Stomach (tissue), 9 donors: ENCODE data around the gene TNS3. TPM values are rescaled to one million over a fixed set of nuclear protein-coding genes. Genes with fewer than 3 reads are reported as not detected.

Source experiments
- DNase-seq, 2 donors: peaks; one replicate each; pipeline versions ENCODE4 v3.0.0 to v3.0.0-alpha.2; 2013 to 2019
- H3K27ac ChIP-seq, 5 donors: fragments of 200-600 bp in 4 of 5; sonication (generic) in 4 of 5; one replicate each; pipeline ENCODE4 v1.5.1; 2013 to 2019; ENCODE audit warnings: mild to moderate bottlenecking in 1 of 5, moderate library complexity in 1 of 5
- H3K27me3 ChIP-seq, 3 donors: fragments of 200-600 bp; sonication (generic); one replicate each; pipeline ENCODE4 v1.5.1; 2017 to 2019; ENCODE audit warnings: mixed run types in 1 of 3
- H3K36me3 ChIP-seq, 4 donors: fragments of 200-600 bp; sonication (generic); 1 replicate in 3 of 4; 2 replicates in 1 of 4; pipeline ENCODE4 v1.5.1; 2016 to 2019
- H3K4me1 ChIP-seq, 4 donors: fragments of 200-600 bp; sonication (generic); one replicate each; pipeline ENCODE4 v1.5.1; 2016 to 2019
- H3K4me3 ChIP-seq, 4 donors: fragments of 200-600 bp; sonication (generic) in 3 of 4; one replicate each; pipeline ENCODE4 v1.5.1; 2016 to 2019; ENCODE audit warnings: mild to moderate bottlenecking in 1 of 4
- H3K9me3 ChIP-seq, 4 donors: fragments of 200-600 bp; sonication (generic); one replicate each; pipeline ENCODE4 v1.5.1; 2016 to 2019
- EP300 ChIP-seq: sonication (generic); formaldehyde crosslinking; IDR thresholded peaks from one replicate; pipeline ENCODE4 v1.6.1; 2017; ENCODE audit warnings: antibody characterized with exemption
- POLR2A ChIP-seq, 4 donors: fragments of 450-650 bp; IDR thresholded peaks; one replicate each; pipeline ENCODE4 v1.6.1; 2016; ENCODE audit warnings: antibody characterized with exemption in 4 of 4, control low read depth in 2 of 4, mild to moderate bottlenecking in 1 of 4, moderate library complexity in 1 of 4
- POLR2AphosphoS5 ChIP-seq, 3 donors: sonication (generic); formaldehyde crosslinking; IDR thresholded peaks; one replicate each; pipeline ENCODE4 v1.6.1; 2016; ENCODE audit warnings: antibody characterized with exemption in 3 of 3
- WGBS, 5 donors: extraction: QIAGEN DNeasy Blood & Tissue Kit in 3 of 5; methylation state at CpG; one replicate each; pipeline versions ENCODE4 v1.1.5 to v1.1.7; 2013 to 2018; 5-methylcytosine and 5-hydroxymethylcytosine counted together
- intact Hi-C: fragments of 100-400 bp; cut with DNase I; formaldehyde crosslinking; loops from one replicate; pipeline ENCODE4 v1.15.1; 2023; ENCODE audit warnings: low total_unique reads
- polyA plus RNA-seq, 3 donors: library from polyadenylated mRNA; stranded (reverse); fragments of 200-250 nt; gene quantifications; one replicate each; pipeline ENCODE4 v1.2.3, GENCODE V29; 2013
- total RNA-seq, 5 donors: library from RNA; depleted of rRNA; stranded (reverse); fragments of >200 nt; gene quantifications; one replicate each; pipeline versions ENCODE4 v1.1.0 to v1.2.3, GENCODE V29; 2014 to 2016
- TF ChIP-seq, protein P1 (sequence below), 7 experiments: fragments of 450-650 bp in 4 of 7; fragments of 200-600 bp in 3 of 7; sonication (generic) in 3 of 7; IDR thresholded peaks; one replicate each; pipeline ENCODE4 v1.5.1; 2016 to 2019; ENCODE audit warnings: antibody characterized with exemption in 7 of 7, control low read depth in 2 of 7, mild to moderate bottlenecking in 1 of 7
- donor health status: healthy with polysubstance abuse.
- donor health status: Bipolar disorder and iron deficiency.
- donor health status: healthy.

Gene TNS3
- total and polyA plus RNA-seq, 8 donors, result 10.0 to 105 (median 41.0) TPM

DNA sequence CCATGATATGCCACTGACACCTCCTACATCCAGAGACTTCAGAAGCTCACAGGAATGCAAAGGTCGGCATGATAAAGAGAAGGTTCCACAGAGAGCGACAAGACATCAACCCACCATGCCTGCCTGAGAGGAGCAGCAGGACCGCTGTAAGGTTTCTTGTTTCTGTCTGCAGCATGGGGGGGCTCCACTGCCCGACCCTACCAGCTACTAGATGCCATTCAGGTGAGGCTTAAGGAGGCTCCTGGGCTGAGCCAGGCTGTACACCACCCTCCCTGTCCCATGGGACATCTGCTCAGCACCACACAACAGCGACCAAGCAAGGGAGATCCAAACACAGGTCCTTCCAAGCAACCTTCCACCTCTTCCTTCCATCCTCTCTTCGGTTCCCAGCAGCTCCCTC, 234.6 kb downstream of the TNS3 start:
- no peak overlapping the region for H3K27ac ChIP-seq
- H3K4me1 ChIP-seq, result peaks cover 0 to 10% (median 3%) of the 10 kb centered on the region in 4 donors
- DNase-seq, result peak in 1 of 2 donors; percentile 22
- intact Hi-C loops, result no loop called here
- no peaks in the 10 kb centered on the region for H3K27me3 ChIP-seq
- H3K36me3 ChIP-seq, result peaks cover 16 to 63% (median 47%) of the 10 kb centered on the region in 4 donors
- H3K4me3 ChIP-seq, result no peak overlapping the region
- WGBS, 5 donors, result 76 to 89% (median 82%) methylated on average over 6 of the region's 6 CpGs
- TF ChIP-seq POLR2A (IDR thresholded peaks at IDR 0.05), result no peak
- TF ChIP-seq, protein P1, sequence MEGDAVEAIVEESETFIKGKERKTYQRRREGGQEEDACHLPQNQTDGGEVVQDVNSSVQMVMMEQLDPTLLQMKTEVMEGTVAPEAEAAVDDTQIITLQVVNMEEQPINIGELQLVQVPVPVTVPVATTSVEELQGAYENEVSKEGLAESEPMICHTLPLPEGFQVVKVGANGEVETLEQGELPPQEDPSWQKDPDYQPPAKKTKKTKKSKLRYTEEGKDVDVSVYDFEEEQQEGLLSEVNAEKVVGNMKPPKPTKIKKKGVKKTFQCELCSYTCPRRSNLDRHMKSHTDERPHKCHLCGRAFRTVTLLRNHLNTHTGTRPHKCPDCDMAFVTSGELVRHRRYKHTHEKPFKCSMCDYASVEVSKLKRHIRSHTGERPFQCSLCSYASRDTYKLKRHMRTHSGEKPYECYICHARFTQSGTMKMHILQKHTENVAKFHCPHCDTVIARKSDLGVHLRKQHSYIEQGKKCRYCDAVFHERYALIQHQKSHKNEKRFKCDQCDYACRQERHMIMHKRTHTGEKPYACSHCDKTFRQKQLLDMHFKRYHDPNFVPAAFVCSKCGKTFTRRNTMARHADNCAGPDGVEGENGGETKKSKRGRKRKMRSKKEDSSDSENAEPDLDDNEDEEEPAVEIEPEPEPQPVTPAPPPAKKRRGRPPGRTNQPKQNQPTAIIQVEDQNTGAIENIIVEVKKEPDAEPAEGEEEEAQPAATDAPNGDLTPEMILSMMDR (IDR thresholded peaks at IDR 0.05), result no peak
- no peak for TF ChIP-seq EP300
- no peak for TF ChIP-seq POLR2AphosphoS5 (IDR thresholded peaks at IDR 0.05)
- H3K9me3 ChIP-seq, result no peaks in the 10 kb centered on the region

DNA sequence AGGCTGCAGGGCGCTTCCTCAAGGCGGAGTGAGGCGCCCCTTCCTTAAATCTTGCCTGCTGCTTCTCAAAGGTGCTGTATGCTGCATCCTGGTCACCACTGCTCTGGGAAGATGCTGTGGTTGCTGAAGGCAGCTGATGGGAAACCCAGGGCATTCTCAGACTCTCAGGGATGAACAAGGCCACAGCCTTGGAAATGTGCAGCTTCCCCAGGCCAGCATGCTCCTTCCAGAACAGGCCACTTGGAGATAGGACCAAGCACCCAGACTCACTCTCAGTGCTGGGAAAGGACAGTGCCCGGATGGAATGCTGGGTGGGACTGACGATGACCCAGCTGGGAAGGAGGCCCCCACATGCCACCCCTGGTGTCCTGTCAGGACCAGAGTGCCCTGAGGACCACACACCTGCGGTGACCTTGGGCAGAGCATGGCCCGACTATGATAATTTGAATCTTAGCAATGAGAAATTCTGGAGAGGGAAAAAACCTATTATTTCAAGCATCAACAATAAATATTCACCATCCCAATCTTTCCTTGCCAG, 235.5 kb downstream of the TNS3 start:
- Histone ChIP-seq H3K36me3 (peaks cover 16 to 68% (median 50%) of the 10 kb centered on the region in 4 donors), H3K9me3 (no peaks in the 10 kb centered on the region), H3K4me3 (no peak overlapping the region), H3K27ac (no peak overlapping the region), H3K27me3 (no peaks in the 10 kb centered on the region), H3K4me1 (peaks cover 0 to 10% (median 3%) of the 10 kb centered on the region in 4 donors)
- WGBS, 5 donors, result 94 to 97% (median 94%) methylated on average over 7 of the region's 7 CpGs
- TF ChIP-seq POLR2AphosphoS5 (IDR thresholded peaks at IDR 0.05) (no peak), EP300 (no peak), POLR2A (IDR thresholded peaks at IDR 0.05) (no peak)
- TF ChIP-seq, protein P1 (IDR thresholded peaks at IDR 0.05), result no peak
- DNase-seq, result peak in 1 of 2 donors; percentile 21
- intact Hi-C loops, result no loop called here

DNA sequence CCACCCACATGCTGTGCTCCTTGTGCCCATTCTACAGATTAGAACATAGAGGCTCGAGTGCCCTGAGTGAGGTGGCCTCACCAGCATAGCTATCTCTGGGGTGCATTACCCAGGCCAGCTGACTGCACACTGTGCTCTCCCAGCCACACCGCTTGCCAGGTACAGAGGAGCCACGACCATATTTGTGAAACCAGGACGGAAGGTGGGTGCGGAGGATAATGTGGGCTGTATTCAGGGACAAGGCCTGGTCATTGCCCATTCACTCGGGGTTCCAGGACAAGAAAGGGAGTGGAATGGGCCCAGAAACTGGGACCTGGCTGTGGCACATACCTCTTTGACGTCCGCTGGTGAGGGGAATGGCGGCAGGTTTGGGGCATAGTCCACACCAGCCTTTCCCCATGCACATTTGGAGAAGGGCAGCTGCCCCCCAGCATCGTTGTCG, 236.0 kb downstream of the TNS3 start:
- Histone ChIP-seq H3K9me3 (no peaks in the 10 kb centered on the region), H3K4me3 (no peak overlapping the region), H3K4me1 (peaks cover 0 to 10% (median 3%) of the 10 kb centered on the region in 4 donors), H3K36me3 (peaks cover 16 to 68% (median 50%) of the 10 kb centered on the region in 4 donors), H3K27me3 (no peaks in the 10 kb centered on the region), H3K27ac (no peak overlapping the region)
- 87 to 96% (median 94%) methylated on average over 8 to 11 of the region's 11 CpGs for WGBS, 5 donors
- TF ChIP-seq POLR2AphosphoS5 (IDR thresholded peaks at IDR 0.05), result no peak
- no peak for TF ChIP-seq POLR2A (IDR thresholded peaks at IDR 0.05)
- no peak for TF ChIP-seq EP300
- TF ChIP-seq, protein P1 (IDR thresholded peaks at IDR 0.05), result no peak
- DNase-seq, result peak in 1 of 2 donors; percentile 17
- intact Hi-C loops, result no loop called here

DNA sequence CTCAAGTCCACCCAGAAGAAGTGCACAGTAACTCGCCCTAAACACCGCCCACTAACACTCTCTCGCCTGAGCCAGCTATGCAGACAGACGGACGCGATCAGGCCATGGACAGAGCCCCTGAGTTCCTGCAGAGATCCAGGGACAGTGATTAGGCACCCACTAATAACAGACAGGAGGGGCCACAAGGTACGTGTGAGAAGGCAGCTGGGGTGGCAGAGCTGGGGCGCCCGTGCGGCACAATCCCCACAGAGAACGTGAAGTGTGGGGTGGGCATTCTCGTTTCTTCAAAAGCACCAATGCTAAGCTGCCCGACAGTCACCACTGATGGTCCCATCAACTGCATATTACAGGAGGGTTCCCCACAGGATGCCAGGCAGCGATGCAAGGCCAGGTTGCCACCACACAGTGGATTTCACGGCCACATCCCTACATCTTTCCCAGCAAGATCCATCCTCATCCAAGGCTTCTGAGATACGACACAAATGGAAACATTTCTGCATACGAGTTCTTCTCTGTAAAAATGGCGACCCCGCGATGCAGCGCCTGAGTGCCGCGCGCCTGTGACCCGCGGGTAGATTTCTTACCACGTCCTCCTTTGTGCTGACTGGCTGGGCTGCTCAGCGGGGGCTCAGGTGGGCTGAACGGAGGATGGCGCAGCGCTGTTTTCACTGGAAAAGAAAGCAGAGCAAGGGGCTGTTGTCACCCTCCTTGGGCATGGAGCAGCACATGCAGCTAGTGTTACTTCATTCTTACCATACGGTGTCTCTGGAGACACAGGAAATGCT, 237.5 kb downstream of the TNS3 start:
- 93 to 96% (median 93%) methylated on average over 32 of the region's 32 CpGs for WGBS, 5 donors
- TF ChIP-seq POLR2AphosphoS5 (IDR thresholded peaks at IDR 0.05) (no peak), EP300 (no peak), POLR2A (IDR thresholded peaks at IDR 0.05) (no peak)
- TF ChIP-seq, protein P1 (IDR thresholded peaks at IDR 0.05), result no peak
- Histone ChIP-seq H3K4me1 (no peaks in the 10 kb centered on the region), H3K4me3 (no peak overlapping the region), H3K27ac (no peak overlapping the region), H3K36me3 (peaks cover 16 to 73% (median 50%) of the 10 kb centered on the region in 4 donors), H3K27me3 (no peaks in the 10 kb centered on the region), H3K9me3 (no peaks in the 10 kb centered on the region)
- intact Hi-C loops, result no loop called here
- DNase-seq, result peak in 1 of 2 donors; percentile 18
